HEK293 (cell line): ENCODE data around the gene SOX13.

Experiments
- ZBTB8A ChIP-seq: fragments of 450-650 bp; formaldehyde crosslinking; IDR thresholded peaks from 2 replicates; pipeline ENCODE4 v1.5.1; 2016; ENCODE audit warnings: missing biosample characterization, missing genetic modification characterization
- ZSCAN30 ChIP-seq: fragments of 450-650 bp; IDR thresholded peaks from 2 replicates; pipeline ENCODE4 v1.5.1; 2018; ENCODE audit warnings: missing biosample characterization, mild to moderate bottlenecking, missing genetic modification characterization, moderate library complexity
- TF ChIP-seq, protein P1 (sequence below): fragments of 450-650 bp; formaldehyde crosslinking; IDR thresholded peaks from 2 replicates; pipeline ENCODE4 v1.5.1; 2016; ENCODE audit warnings: missing biosample characterization, missing genetic modification characterization

DNA sequence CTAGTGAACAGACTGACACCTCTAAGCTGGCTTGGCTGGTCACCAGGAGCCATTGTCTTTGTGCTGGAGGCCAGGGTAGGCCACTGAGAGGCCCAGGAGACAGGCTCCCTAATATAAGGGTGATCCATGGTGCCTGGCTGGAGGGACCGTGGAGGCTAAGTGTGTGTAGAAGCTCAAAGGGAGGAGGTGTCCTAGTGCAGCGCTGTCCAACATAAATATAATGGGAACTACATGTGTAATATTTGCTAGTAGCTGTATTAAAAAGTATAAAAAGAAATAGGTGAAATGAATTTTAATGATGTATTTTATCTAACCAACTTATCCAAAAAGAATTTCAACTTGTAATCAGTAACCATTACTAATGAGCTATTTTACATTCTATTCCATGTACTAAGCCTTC, 35.0 kb downstream of the SOX13 start:
- TF ChIP-seq, protein P1, sequence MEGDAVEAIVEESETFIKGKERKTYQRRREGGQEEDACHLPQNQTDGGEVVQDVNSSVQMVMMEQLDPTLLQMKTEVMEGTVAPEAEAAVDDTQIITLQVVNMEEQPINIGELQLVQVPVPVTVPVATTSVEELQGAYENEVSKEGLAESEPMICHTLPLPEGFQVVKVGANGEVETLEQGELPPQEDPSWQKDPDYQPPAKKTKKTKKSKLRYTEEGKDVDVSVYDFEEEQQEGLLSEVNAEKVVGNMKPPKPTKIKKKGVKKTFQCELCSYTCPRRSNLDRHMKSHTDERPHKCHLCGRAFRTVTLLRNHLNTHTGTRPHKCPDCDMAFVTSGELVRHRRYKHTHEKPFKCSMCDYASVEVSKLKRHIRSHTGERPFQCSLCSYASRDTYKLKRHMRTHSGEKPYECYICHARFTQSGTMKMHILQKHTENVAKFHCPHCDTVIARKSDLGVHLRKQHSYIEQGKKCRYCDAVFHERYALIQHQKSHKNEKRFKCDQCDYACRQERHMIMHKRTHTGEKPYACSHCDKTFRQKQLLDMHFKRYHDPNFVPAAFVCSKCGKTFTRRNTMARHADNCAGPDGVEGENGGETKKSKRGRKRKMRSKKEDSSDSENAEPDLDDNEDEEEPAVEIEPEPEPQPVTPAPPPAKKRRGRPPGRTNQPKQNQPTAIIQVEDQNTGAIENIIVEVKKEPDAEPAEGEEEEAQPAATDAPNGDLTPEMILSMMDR (tag by site-specific recombination) = no peak
- TF ChIP-seq ZSCAN30 (tag by site-specific recombination) (no peak), ZBTB8A (tag by site-specific recombination) (no peak)
